8988T (cell line): ENCODE data around the gene OR1S2.
"Not testable (repeated sequence)": the region's sequence is repeated elsewhere in the genome, so short reads cannot be mapped to it uniquely, and the experiment has no call there.

ENCODE experiments used
- DNase-seq: peaks from one replicate; pipeline ENCODE4 v3.0.0; 2011

Gene OR1S2

GRCh38 chr11:58204042-58204441 lies at the start of gene OR1S2:
Gene OR1S2 (minus strand): TSS chr11:58204142. CDS start chr11:58204142, 0 bp downstream.
- DNase-seq: no peak

- no peak for DNase-seq
Observed at GRCh38 chr11:58243954-58244353, 40.0 kb upstream of the OR1S2 start.

- no peak for DNase-seq
Observed at GRCh38 chr11:58227956-58228615, 24.1 kb upstream of the OR1S2 start.

- no peak for DNase-seq
Observed at GRCh38 chr11:58222721-58223120, 18.8 kb upstream of the OR1S2 start.

- DNase-seq: no peak
Observed at GRCh38 chr11:58216476-58216875, 12.5 kb upstream of the OR1S2 start.

GRCh38 chr11:58212420-58212819 lies 8.5 kb upstream of the OR1S2 start, which contains the start of gene OR1S1:
Gene OR1S1 (plus strand): TSS chr11:58212720.
- DNase-seq: not testable (repeated sequence)

- no peak for DNase-seq
Observed at GRCh38 chr11:58199271-58199670, 4.7 kb downstream of the OR1S2 start.

- DNase-seq: no peak
Observed at GRCh38 chr11:58195939-58196338, 8.0 kb downstream of the OR1S2 start.

- DNase-seq: no peak
Observed at GRCh38 chr11:58193391-58193790, 10.6 kb downstream of the OR1S2 start.

GRCh38 chr11:58192229-58192628 lies 11.7 kb downstream of the OR1S2 start:
- DNase-seq: no peak

- no peak for DNase-seq
Observed at GRCh38 chr11:58188770-58189169, 15.2 kb downstream of the OR1S2 start, which contains the start of gene OR9Q2. Gene OR9Q2 (plus strand): TSS chr11:58189070. CDS start chr11:58190491, 1,421 bp downstream.

GRCh38 chr11:58186938-58187337 lies 17.0 kb downstream of the OR1S2 start:
- no peak for DNase-seq

GRCh38 chr11:58179648-58180047 lies 24.3 kb downstream of the OR1S2 start:
- no peak for DNase-seq

GRCh38 chr11:58178444-58178843 lies 25.5 kb downstream of the OR1S2 start:
- no peak for DNase-seq

GRCh38 chr11:58177409-58178054 lies 26.4 kb downstream of the OR1S2 start:
- DNase-seq: no peak

GRCh38 chr11:58165504-58166106 lies 38.3 kb downstream of the OR1S2 start:
- DNase-seq: no peak

- no peak for DNase-seq
Observed at GRCh38 chr11:58164990-58165389, 39.0 kb downstream of the OR1S2 start.

GRCh38 chr11:58164389-58164788 lies 39.6 kb downstream of the OR1S2 start:
- DNase-seq: no peak
